SU-DHL-6 (cell line): ENCODE results near the gene PREX1.

Experiments
- EZH2phosphoT487 ChIP-seq: fragments of 200-600 bp; sonication (generic), shearing (Covaris generic); conservative IDR thresholded peaks from 2 replicates; pipeline ENCODE4 v1.6.1; 2018; ENCODE audit warnings: mild to moderate bottlenecking, antibody characterized with exemption, low read length, moderate library complexity, mixed read lengths
- TF ChIP-seq, protein P1 (sequence below): fragments of 200-600 bp; sonication (generic); IDR thresholded peaks from one replicate; pipeline ENCODE4 v1.5.1; 2017; ENCODE audit warnings: antibody characterized with exemption, mild to moderate bottlenecking, low read length, moderate library complexity; ENCODE audit not compliant: insufficient read depth, poor library complexity, severe bottlenecking

DNA sequence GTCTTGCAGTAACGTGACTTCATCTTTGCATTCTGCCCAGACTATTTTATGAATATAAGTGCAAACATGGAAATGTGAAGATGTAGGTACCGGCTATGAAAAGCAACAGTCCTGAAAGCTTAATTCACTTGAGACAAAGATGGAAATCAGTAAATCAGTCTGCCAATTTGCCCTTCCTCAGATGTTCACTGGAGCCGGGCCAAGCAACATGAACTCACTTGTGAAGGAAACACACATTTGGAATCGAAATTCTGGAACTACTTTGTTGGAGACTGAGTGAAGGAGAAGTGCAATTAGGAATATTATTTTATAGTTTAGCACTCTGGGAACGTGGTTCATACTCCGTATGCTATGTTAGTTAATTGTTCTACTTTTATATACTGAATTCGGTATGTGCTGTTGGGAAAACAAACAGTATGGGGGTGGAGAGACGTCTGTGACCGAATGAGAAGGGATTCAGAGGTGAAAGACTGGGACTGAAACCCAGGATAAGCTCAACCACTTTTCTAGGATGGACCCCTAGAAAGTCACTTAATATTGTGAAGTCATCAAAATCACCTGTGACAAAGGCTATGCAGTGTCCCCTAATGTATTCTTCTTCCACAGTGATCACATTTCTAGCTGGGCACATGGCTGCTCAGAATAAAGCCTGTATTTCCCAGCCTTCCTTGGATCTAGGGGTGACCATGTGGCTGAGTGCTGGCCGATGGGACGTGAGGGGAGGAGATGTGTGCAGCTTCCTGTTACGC is 95.5 kb downstream of the PREX1 start:
- TF ChIP-seq, protein P1, sequence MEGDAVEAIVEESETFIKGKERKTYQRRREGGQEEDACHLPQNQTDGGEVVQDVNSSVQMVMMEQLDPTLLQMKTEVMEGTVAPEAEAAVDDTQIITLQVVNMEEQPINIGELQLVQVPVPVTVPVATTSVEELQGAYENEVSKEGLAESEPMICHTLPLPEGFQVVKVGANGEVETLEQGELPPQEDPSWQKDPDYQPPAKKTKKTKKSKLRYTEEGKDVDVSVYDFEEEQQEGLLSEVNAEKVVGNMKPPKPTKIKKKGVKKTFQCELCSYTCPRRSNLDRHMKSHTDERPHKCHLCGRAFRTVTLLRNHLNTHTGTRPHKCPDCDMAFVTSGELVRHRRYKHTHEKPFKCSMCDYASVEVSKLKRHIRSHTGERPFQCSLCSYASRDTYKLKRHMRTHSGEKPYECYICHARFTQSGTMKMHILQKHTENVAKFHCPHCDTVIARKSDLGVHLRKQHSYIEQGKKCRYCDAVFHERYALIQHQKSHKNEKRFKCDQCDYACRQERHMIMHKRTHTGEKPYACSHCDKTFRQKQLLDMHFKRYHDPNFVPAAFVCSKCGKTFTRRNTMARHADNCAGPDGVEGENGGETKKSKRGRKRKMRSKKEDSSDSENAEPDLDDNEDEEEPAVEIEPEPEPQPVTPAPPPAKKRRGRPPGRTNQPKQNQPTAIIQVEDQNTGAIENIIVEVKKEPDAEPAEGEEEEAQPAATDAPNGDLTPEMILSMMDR, result no peak
- TF ChIP-seq EZH2phosphoT487, result no peak
